AG10803 (cell line): Measurements from ENCODE around the gene CDT1.

Experiments
- DNase-seq: peaks from one replicate; pipeline ENCODE4 v3.0.0; 2010; ENCODE audit warnings: low read depth
- H3K4me3 ChIP-seq: 2 replicates; pipeline ENCODE4 v1.5.1; 2011; ENCODE audit warnings: mild to moderate bottlenecking, low read length, control low read depth
- CTCF ChIP-seq: conservative IDR thresholded peaks from 2 replicates; pipeline ENCODE4 v1.5.1; 2011; ENCODE audit warnings: mild to moderate bottlenecking, low read length, control low read depth, inconsistent platforms

The CDT1 gene

DNA sequence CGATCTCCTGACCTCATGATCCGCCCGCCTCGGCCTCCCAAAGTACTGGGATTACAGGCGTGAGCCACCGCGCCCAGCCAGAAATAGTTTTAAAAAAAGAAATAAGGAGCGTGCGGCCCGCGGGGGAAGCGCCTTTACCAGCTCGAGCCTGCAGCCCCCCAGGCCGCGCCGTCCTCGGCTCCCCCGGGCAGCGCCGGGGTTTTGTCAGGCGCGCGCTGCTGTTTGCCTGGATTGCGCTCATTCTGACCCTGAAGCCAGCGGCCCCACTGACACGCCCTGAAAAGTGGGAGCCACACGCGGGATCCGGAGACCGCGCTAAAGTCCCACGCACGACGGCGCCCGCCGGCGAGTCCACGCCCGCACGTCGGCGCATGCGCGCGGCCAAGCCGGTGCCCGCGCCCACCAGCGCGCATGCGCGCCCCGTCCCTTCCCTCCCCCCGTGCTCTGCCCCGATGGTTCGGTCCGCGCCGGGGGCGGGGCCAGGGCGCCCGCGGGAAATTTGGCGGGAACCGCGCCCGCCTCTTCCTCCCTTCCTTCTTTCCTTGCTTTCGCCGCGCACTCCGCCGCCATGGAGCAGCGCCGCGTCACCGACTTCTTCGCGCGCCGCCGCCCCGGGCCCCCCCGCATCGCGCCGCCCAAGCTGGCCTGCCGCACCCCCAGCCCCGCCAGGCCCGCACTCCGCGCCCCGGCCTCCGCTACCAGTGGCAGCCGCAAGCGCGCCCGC is at the start of gene CDT1:
Gene CDT1, plus strand, starts transcription at position 526 of the 724 bp plus-strand sequence. Its CDS starts 43 bp downstream, at position 569.
- DNase-seq, result peak; percentile 64
- no peak for TF ChIP-seq CTCF
- H3K4me3 ChIP-seq, result peak within 1 kb of the TSS; percentile 68

DNA sequence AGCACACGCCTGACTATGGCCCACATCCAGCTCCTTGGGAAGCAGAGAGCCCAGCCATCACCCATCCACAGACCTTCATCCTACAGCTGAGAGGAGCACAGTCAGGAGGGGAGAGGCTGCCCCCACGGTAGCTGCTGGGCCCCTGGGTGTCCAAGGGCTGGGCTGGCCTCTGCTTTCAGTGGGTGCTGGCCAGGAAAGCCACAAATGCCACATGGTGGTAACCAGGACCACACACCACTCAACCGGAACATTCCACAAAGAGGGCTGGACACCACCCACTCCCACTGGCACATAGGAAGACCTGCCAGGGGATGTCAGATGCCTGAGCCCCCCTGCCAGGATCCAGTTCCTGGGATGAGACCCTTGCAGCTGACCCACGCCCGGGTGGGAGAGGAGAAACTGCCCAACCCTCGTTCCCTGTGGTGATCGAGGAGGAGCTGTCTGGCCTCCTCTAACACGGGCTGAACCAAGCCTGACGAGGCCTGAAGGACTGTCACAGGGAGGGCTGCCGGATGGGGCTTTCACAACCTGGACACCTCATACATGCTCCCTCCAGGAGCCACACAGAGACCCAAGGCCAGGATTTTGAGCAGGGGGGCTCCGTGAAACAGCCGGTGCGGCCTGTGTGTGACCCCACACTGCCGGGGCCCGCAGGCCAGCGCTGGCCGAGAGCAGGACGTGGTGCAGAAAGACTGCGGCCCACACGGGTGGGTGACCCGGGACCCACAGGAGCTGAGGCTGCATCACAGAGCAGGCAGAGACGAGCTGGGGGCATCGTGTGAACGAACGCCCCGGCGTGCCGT is 49.3 kb upstream of the CDT1 start:
- no peak overlapping the region for H3K4me3 ChIP-seq
- DNase-seq, result no peak
- TF ChIP-seq CTCF, result no peak

DNA sequence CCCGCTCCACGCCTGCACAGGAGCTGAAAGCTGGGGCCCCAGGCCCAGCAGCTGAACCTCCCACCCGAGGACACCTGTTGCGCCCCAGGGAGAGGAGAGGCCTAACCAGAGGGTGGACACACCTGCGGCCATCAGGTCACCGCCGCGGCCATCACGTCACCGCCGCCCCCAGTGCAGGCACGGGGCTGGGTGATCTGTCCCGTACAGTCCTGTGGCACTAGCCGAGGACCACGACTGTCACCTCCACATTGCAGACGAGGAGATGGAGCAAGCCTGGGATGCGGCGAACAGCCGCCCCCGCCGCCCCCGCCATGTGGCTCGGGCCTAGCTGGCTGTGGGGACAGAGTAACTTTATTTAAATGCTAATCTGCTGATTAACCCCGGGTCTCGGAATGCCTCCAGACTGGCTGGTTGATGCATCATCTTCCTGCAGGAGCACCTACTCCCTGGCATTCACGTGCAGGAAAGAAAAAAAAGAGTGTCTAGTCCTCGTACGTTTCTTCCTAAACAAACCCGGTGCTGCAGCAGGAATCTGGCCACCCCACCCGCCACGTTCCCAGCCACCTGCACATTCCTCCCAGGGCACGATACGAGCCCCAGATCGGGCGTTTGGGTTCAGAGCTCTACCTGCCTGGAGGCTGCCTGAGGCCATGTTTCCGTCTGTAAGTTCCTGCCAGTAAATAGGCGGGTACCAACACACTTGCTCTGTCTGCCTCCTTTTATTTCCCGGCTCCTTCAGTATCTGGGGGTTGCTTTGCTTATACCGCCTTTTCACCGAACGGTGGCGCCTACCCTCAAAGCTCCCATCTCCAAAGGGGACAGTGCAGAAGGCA is 48.5 kb upstream of the CDT1 start:
- H3K4me3 ChIP-seq, result no peak overlapping the region
- DNase-seq, result peak; percentile 60
- TF ChIP-seq CTCF, result peak; percentile 46

DNA sequence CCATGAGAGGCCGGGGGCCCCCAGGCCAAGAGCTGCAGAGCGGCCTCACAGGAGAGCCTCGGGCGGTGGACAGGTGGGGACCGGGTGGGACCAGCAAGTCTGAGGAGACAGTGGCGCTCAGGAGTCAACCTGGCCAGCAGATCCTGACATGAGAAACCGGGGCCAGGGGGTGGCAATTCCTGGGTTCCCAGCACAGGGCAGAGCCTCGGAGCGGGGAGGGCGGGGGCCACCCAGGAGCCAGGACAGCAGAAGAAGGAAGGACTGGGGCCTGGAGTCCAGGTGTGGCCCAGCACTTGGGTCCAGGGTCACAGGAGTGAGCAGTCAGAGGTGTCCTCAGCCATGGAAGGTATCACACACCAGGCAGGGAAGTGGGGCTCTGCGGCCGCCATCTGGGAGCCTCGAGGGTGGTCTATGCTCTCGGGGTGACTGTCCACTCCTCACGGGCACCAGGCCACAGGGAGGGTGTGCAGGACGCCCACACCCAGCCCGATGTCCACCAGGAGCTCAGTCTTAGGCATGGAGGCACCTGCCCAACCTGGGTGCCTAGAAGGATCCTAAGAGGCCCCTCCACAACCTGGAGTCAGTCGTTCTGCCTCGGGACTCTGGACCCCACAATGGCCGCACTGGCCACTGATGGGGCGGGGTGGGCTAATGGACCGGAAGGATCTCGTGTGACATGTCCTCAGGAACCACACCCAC is 47.7 kb upstream of the CDT1 start:
- TF ChIP-seq CTCF, result no peak
- no peak for DNase-seq
- no peak overlapping the region for H3K4me3 ChIP-seq

DNA sequence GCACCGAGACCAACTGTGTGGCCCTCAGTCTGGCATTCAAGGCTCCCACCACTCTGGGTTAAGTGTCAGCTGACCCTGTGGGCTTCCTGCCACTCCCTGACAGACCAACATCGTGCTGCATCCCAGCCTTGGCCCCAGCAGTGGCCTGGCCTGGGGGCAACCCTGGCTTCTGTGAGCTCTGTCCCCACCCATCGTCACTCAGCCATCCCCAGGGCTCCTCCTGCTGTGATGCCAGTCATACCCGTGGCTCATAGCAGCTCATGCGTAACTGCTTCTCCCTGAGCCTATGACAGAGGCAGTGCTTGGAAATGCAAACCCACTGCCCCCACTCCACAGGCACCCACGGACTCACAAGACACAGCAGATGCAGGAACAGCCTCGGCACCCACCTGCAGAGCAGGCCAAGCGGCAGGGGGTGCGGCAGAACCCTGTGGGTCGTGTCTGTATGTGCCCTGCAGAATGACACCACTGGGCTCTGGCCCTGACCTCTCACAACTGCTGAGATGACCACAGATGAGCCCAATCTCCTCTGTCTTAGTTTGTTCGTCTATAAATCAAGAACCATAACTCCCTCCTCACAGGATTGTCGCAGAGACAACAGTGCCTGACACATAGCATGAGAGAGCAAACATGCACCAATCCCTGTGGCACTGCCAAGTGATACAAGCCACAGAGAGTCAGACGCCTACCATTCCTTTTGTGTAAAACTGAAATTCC is 45.2 kb upstream of the CDT1 start:
- no peak for TF ChIP-seq CTCF
- H3K4me3 ChIP-seq, result no peak overlapping the region
- no peak for DNase-seq

GRCh38 chr16:88758944-88759244 is 44.7 kb upstream of the CDT1 start:
- TF ChIP-seq CTCF, result no peak
- no peak overlapping the region for H3K4me3 ChIP-seq
- no peak for DNase-seq
